ENCODE results near the gene TNS3.

TNS3 gene

DNA sequence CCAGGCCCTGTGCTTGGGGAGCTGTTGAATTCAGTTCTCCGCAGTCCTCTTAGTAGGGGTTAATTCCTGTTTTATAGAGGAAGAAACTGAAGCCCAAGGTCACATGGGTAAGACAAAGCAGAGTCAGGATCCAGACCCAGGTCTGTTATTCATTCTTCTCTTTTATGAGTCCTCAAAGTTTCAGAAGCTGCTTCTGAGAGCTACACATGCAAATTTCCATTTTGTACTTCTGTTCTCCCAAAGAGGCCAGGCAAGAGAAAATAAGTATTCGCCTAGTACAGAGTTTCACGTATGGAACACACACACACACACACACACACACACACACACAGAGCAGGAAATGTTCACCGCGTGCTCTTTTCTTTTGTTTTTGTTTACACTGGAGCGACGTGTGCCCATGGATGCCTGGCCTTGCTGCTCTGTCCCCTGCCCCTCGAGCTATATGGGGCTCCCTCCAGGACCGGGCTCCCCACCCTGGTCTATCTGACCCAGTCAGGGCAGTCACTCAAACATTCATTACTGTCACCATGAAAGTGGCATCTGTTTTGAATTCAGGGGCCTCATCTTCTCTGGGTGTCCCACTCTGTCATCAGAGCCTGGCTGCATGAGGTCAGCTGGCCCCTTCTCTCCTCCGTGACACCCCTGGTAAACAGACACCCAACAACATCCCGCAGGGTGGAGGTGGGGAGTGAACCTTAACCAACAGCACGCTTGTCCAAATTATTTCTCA lies 84.4 kb downstream of the TNS3 start:
- TF ChIP-seq, protein P1, sequence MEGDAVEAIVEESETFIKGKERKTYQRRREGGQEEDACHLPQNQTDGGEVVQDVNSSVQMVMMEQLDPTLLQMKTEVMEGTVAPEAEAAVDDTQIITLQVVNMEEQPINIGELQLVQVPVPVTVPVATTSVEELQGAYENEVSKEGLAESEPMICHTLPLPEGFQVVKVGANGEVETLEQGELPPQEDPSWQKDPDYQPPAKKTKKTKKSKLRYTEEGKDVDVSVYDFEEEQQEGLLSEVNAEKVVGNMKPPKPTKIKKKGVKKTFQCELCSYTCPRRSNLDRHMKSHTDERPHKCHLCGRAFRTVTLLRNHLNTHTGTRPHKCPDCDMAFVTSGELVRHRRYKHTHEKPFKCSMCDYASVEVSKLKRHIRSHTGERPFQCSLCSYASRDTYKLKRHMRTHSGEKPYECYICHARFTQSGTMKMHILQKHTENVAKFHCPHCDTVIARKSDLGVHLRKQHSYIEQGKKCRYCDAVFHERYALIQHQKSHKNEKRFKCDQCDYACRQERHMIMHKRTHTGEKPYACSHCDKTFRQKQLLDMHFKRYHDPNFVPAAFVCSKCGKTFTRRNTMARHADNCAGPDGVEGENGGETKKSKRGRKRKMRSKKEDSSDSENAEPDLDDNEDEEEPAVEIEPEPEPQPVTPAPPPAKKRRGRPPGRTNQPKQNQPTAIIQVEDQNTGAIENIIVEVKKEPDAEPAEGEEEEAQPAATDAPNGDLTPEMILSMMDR (IDR thresholded peaks at IDR 0.05; ENCODE audit: low read depth, low read length) = no peak
- no peak overlapping the region for H3K4me3 ChIP-seq (ENCODE audit: low read depth, low read length)

DNA sequence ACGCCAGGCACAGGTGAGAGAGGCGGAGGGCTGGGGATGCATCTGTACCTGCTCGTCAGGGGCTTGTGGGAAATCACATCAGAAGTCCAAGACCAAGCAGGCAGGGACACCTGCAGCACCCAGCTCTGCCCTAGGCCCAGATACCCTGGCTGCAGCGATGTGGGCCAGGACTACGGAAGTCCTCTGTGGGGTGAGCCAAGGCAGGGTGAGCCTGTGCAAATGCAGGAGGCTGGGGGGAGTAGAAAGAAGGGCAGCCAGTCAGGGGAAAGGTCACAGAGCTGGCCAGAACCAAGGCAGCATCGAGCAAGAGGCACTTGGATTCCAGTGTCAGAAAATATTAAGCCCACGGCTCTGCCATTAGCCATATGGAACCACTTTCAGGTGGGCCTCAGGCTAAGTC lies 85.2 kb downstream of the TNS3 start:
- TF ChIP-seq, protein P1 (IDR thresholded peaks at IDR 0.05; ENCODE audit: low read depth, low read length) = no peak
- H3K4me3 ChIP-seq (ENCODE audit: low read depth, low read length) = no peak overlapping the region

DNA sequence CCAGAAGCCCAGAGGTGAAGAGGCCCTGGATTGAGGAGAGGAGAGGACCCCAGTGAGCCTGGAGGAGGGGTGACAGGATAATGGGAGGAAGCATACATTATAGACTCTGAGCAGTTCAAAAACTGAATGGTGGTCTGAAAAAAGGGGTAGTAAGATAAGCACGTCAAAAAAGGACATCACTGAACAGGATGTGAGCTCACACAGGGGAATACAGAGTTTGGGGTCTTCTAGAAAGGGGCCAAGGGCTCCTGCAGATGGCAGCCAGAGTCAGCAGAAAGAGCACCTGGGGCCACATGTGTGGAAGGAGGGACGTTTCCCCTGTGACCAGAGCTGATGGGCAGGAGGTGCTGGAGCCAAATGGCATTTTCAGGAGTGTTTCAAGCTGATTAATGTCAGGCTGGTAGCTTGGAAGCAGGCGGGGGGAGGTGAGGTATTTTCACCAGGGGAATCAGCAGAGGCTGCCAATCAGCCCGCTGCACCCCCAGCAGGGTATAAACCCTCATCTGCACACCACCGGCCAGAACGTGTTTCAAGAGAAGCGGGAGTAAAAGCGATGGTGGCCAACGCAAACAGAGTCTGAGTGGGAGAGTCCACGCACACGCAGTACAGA lies 85.8 kb downstream of the TNS3 start:
- TF ChIP-seq, protein P1 (IDR thresholded peaks at IDR 0.05; ENCODE audit: low read depth, low read length) = no peak
- H3K4me3 ChIP-seq (ENCODE audit: low read depth, low read length) = no peak overlapping the region

DNA sequence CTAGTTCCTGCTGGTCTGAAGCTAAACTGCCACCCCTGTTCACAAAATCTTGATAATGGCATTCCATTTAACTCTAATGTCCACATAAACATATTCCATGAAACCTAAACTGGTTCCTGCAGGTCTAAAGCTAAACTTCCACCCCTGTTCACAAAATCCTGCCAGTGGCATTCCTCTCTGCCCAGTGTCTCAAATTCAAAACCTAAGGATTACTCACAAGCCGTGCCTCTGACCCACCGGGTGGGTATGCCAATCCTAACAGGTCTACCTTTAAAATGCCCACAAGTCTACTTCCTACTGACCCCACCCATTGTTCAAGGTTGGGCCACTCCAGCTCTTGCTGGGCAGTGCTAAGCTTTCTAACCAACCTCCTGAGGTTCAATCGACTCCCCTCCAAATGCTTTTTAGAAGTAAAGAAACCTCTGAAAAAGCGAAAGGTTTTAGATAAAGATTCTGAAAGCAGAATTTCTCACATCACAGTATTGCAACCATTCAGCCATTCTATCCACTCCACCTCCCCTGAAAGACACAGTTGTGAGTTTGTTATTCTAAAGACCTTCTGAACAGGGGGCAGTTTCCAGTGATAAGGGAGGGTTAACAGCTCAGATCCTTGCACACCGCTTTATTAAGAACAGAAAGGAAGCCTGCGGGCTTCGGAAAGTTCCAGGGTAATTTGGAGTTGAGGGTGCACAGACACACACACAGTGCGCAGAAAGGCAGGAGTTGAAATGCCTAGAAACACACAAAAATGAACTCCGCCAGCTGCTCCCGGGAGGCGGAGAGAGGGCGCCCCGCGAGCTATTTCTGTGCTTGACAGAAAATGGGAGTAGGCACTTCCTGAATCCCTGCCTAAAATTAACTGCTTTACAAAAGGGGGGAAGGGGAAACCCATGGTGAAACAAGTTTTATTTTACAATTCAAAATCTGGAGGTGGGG lies 87.7 kb downstream of the TNS3 start:
- TF ChIP-seq, protein P1 (IDR thresholded peaks at IDR 0.05; ENCODE audit: low read depth, low read length) = no peak
- H3K4me3 ChIP-seq (ENCODE audit: low read depth, low read length) = no peak overlapping the region

DNA sequence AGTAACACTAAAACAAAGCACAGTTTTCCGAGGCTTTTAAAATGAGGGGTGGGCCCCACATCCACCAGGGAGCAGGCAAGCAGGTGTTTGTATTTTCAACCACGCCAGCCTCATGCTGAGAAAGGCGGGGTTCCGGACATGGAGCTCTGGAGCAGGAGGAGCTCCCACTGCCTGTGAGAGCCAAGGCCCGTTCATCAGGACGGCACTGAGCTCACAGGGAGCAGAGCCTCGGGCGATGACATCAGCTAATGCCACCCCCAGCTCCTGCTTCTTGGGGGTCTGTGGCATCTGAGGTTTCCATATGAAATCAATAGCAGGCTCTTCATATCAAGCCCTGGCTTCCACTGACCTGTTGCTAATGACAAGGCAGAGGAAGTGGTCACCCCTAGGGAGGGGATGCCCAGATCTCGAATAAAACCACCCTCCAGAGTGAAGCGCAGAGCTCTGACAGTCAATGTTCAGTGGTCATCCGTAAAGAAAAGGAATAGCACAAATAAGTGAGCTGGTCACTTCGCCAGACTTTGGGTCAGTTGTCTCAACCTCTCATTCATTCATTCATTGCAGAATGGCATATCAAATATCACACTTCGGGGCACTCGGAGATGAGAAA lies 89.1 kb downstream of the TNS3 start:
- TF ChIP-seq, protein P1 (IDR thresholded peaks at IDR 0.05; ENCODE audit: low read depth, low read length) = no peak
- no peak overlapping the region for H3K4me3 ChIP-seq (ENCODE audit: low read depth, low read length)

DNA sequence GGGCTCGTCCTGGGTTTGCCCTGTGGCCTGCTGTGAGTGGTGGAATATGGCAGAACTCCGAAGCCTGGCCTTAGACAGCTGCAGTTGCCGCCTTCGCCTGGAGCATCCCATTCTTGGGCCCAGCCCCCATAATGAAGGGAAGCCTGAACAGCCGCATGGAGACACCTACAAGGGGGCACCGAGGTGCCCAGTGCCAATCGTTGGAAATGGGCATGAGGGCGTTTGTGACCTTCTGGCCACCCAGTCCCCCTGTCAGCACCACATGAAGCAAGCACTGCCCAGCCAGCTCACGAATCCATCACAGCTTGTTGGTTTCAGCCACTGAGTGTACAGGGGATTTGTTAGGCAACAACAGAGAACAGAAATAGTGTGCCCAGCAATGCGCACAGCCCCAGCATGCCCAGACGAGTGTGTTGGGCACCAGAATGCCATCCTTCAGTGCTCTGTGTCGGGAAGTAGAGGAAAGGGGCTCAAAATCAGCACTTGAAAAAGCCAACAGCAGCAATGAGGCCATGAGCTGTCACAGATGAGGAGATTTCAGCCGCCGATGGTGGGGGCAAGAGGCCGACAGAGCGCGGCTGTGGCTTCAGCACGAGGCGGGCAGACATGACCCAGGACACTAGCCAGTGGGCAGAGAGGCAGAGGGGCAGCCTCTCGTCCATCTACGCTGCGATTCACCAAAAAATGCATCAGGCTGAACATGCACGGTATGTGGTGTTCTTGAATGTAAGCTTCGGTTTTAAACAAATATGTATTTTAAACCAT lies 91.2 kb downstream of the TNS3 start:
- H3K4me3 ChIP-seq (ENCODE audit: low read depth, low read length) = no peak overlapping the region
- TF ChIP-seq, protein P1 (IDR thresholded peaks at IDR 0.05; ENCODE audit: low read depth, low read length) = no peak

Measured in WI38 (cell line).